Myocyte (in vitro differentiated cells): ENCODE data around the gene OCEL1. TPM values are rescaled to one million over a fixed set of nuclear protein-coding genes. Genes with fewer than 3 reads are reported as not detected.
A peak's percentile ranks its signal among the peaks of the same experiment; 100 is the strongest.

Source experiments
- DNase-seq: peaks from one replicate; pipeline ENCODE4 v3.0.0-alpha.2; 2012; ENCODE audit warnings: low read depth
- total RNA-seq: library from RNA; depleted of rRNA; stranded (reverse); fragments of >200 nt; gene quantifications from 2 replicates; pipeline ENCODE4 v1.2.3, GENCODE V29; 2014

Gene OCEL1
- total RNA-seq, 1 donor from 2014 or later, result 7.0 TPM

GRCh38 chr19:17237747-17238706 is 12.0 kb downstream of the OCEL1 start:
- DNase-seq, result no peak

- no peak for DNase-seq
Measured at GRCh38 chr19:17240062-17240752, 14.2 kb downstream of the OCEL1 start.

GRCh38 chr19:17240826-17241399 is 14.9 kb downstream of the OCEL1 start:
- no peak for DNase-seq

GRCh38 chr19:17242431-17243208 is 16.6 kb downstream of the OCEL1 start:
- no peak for DNase-seq

DNA sequence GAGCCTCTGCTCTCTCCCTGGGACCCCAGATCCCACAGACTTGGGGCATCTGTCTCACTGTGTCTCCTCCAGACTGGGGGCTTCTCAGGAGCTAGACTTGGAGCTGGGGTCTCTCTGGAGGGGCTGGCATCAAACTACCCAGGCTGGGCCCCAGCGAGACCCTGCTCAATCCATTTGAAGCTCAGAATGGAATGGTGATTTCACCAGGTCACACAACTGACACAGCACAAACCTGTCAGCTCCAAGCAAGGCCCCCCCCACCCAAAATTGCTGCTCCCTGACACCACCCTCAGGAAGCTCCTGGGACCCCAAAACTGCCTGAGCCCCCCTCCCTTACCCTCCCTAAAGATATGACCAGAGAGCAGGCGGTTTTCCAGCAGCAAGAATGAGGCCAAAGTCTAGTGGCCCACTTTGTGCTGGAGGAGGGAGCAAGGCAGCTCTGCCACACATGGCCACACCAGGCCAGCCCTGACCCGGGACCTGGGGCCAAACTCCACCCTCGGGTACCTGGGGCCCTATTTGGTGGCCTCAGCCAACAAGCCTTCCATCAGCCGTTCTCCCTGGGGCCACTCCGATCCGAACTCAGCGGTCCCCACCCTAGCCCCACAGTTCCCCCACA is 17.3 kb downstream of the OCEL1 start:
- no peak for DNase-seq

DNA sequence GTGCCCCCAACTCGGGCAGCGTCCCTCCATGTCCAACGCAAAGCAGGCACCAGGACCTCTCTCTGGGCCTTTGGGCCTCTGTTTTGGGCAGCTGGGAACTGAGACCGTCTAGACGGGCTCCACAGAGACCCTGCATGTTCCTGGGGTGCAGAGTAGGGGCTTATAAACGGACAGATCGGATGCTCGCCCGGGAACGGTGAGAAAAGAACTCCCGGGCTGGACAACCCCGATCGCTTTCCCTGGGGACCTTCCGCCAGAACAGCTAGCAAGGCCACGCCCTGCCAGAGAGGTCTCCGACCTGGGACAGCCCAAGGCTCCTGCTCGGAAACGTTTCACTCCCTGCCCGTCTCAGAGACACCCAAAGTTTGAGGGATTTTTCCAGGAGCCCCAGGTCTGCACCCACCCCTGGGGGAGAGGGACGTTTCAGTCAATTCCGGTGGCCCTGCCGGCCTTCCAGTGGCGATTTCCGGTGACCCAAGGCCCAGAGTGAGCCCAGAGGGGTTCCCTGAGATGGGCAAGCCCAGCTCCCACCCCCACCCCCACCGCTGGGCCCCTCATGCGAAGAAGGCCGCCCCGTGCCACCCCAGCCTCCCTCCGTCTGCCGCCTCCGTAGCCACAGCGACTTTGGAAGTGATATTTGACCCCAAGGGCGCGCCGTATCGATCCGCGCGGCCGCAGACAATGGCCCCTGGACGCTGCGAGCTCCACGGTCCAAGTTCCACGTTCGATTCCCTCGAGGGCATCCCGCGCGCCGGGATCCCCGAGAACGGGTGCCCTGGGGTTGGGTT is 18.0 kb downstream of the OCEL1 start:
- DNase-seq, result peak; percentile 63

- no peak for DNase-seq
Measured at GRCh38 chr19:17244618-17245534, 18.9 kb downstream of the OCEL1 start.

DNA sequence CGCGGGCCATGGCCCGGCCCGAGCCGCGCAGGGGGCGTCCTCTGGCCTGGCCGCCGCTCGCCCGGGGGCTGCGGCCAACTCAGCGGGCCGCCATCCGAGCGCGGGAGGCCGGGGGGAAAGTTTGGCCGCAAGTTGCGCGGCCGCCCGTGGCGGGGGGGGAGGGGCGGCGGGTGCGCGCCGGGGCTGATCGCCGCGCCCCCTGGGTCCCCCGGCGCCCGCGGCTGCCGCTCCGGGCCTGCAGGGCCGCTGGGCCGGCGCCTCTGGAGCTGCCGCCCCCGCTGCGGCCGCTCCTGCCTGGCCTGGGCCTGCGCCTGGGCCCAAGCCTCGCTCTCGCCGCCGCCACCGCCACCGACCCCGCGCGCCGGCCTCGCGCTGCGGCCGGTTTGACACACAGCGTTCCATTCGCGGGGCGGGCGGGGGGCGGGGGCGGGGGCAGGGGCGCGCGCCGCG is 19.5 kb downstream of the OCEL1 start, which contains the start of gene NR2F6:
Gene NR2F6 (minus strand): TSS at position 385 of the 450 bp plus-strand sequence. CDS start 699 bp downstream, outside the sequence.
- no peak for DNase-seq

DNA sequence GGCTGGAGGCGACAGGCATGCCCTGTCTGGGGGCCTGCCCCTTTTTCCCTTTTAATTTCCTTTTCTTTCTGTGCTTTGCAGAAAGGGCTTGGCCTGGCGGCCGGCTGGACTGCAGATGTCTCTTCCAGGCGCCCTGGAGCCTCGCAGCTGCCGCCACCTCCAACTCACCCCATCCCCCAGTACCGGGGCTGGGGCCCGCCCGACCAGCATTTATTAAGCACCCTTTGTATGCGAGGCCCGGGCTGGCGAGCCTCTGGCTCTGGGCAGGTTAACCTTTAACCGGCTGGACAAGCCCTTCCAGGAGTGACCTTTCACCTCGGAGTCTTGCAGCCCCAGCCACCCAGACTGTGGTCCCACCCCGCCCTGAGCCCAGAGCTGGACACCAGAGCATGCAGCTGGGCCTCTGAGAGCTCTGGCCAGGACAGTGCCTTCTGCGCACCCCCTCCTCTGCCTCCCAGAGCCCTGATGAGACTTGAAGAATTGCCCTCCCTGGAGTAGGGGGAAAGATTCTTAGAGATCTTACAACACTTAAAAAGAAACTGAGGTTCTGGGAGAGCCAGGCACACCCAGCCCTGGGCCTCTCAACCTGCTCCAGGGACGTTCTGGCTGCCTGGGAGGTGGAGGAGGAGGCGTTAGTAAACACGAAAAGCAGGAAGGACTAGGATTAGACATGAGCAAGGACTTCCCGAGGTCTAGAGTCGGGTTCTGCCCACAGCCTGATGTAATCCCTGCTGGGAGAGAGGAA is 20.8 kb downstream of the OCEL1 start:
- DNase-seq, result no peak

DNA sequence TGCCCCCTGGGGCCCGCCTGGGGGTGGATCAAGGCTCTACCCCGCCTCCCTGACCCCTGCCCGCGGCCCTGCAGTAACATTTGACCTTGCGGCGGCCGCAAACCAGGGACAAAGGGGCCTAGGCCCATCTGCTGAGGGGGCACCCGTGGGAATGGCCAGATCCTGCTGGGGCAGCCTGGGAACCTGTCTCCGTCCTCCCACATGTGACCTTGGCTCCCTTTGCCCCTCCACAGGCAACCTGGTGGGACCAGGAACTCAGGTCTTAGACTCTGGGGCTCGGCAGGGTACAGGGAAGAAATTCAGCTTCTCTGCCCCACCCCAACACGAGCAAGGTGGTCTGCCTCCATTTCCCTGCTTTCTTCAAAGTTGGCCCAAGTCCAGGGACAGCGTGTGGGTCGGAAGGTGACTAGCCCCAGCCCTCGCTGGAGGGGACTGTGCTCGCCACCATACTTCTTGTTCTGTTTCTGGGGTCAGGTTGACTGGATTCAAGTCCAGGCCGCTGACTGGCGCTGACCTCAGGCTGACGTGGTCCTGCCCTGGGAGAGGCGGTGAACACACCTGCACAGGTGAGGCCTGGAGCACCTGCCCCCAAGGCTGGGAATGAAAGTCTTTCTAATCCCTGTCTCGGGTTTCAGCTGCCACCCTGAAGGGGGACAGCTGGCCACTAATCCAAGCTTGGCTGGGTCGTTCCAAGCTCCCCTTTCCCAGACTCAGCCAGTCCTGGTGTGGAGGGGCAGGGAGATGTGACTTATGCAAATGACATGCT is 22.2 kb downstream of the OCEL1 start:
- DNase-seq, result peak; percentile 40

- no peak for DNase-seq
Measured at GRCh38 chr19:17249887-17250548, 24.0 kb downstream of the OCEL1 start.

- no peak for DNase-seq
Measured at GRCh38 chr19:17254636-17255035, 28.6 kb downstream of the OCEL1 start.

DNA sequence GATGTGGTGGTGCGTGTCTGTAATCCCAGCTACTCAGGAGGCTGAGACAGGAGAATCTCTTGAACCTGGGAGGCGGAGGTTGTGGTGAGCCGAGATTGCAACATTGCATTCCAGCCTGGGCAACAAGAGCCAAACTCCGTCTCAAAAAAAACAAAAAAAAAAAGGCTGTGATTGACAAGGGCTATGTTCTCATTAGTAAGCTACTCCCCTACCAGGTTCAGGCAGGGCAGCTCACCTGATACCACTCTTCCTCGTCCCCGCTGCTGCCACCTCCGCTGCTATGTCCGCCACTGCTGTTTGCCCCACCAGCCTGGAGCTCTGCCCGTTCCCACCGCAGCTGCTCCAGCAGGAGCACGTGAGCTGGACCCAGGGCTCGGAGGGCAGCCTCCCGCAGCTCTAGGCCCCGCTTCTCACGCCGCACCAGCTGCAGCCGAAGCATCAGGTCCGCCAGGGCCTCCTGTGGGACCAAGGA is 29.2 kb downstream of the OCEL1 start:
- DNase-seq, result peak; percentile 70

DNA sequence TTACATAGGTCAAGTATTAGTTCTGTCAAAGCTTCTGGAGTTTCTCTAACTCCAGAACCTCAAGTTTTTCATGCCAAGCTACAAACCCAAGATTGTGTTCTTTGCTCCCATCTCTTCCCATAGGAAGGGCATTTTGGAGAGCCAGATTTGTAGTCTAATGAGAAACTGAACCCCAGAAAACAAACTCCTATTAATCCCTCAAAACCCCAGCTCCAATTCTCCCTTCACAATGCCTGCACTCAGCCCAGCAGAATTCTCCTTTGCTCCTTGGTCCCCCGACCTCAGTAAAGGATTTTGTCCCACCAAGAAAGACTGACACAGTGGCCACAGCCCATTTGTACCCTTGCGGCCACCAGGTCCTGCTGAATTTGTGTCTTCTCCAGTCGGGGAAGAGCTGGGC is 30.1 kb downstream of the OCEL1 start:
- DNase-seq, result no peak

GRCh38 chr19:17259118-17259780 is 33.2 kb downstream of the OCEL1 start:
- peak; percentile 41 for DNase-seq

GRCh38 chr19:17259934-17260333 is 33.9 kb downstream of the OCEL1 start:
- DNase-seq, result no peak
